Fibroblast of lung (primary cell): ENCODE measurements around the gene RPS24. TPM values are rescaled to one million over a fixed set of nuclear protein-coding genes. Genes with fewer than 3 reads are reported as not detected.

Experiments
- DNase-seq, 2 donors: peaks; one replicate each; pipeline versions ENCODE4 v3.0.0 to v3.0.0-alpha.2; 2010; ENCODE audit warnings: low read depth in 2 of 2
- H2AFZ ChIP-seq: 2 replicates; pipeline ENCODE4 v1.5.1; 2012; ENCODE audit warnings: low read length, control low read depth, inconsistent platforms
- H3K27ac ChIP-seq: 2 replicates; pipeline ENCODE4 v1.5.1; 2011; ENCODE audit warnings: low read length, control low read depth; ENCODE audit not compliant: insufficient read depth
- H3K27me3 ChIP-seq: 2 replicates; pipeline ENCODE4 v1.5.1; 2011; ENCODE audit warnings: mild to moderate bottlenecking, low read length; ENCODE audit not compliant: control insufficient read depth, insufficient read depth
- H3K36me3 ChIP-seq: 2 replicates; pipeline ENCODE4 v1.5.1; 2011; ENCODE audit warnings: low read length; ENCODE audit not compliant: control insufficient read depth, insufficient read depth
- H3K4me1 ChIP-seq: 2 replicates; pipeline ENCODE4 v1.5.1; 2011; ENCODE audit warnings: low read length; ENCODE audit not compliant: control insufficient read depth, insufficient read depth; ENCODE audit errors: extremely low read depth
- H3K4me2 ChIP-seq: 2 replicates; pipeline ENCODE4 v1.5.1; 2011; ENCODE audit warnings: low read length, control low read depth; ENCODE audit not compliant: insufficient read depth; ENCODE audit errors: extremely low read depth
- H3K4me3 ChIP-seq, 4 experiments: fragments of 200-600 bp in 1 of 4; sonication (generic) in 1 of 4; replicated peaks in 1 of 4; 2 replicates each; pipeline ENCODE4 v1.5.1; 2011 to 2016; ENCODE audit warnings: low read length in 4 of 4, low read depth in 3 of 4, mild to moderate bottlenecking in 3 of 4, control low read depth in 2 of 4, inconsistent platforms in 1 of 4, mixed read lengths in 1 of 4; ENCODE audit not compliant: insufficient read depth in 1 of 4; ENCODE audit errors: control extremely low read depth in 1 of 4
- H3K79me2 ChIP-seq: 2 replicates; pipeline ENCODE4 v1.5.1; 2012; ENCODE audit warnings: mild to moderate bottlenecking, low read length, inconsistent platforms; ENCODE audit not compliant: control insufficient read depth, insufficient read depth
- H3K9ac ChIP-seq: 2 replicates; pipeline ENCODE4 v1.5.1; 2011; ENCODE audit warnings: mild to moderate bottlenecking, low read length, control low read depth; ENCODE audit not compliant: insufficient read depth
- H3K9me3 ChIP-seq: 2 replicates; pipeline ENCODE4 v1.5.1; 2012; ENCODE audit warnings: low read depth, low read length; ENCODE audit not compliant: control insufficient read depth, insufficient read depth
- H4K20me1 ChIP-seq: 2 replicates; pipeline ENCODE4 v1.5.1; 2011; ENCODE audit warnings: low read length; ENCODE audit not compliant: control insufficient read depth, insufficient read depth; ENCODE audit errors: extremely low read depth
- EZH2 ChIP-seq: IDR thresholded peaks from 2 replicates; pipeline ENCODE4 v1.5.1; 2012; ENCODE audit warnings: low read length, control low read depth, mild to moderate bottlenecking; ENCODE audit errors: missing control alignments
- polyA plus RNA-seq, 2 donors: library from polyadenylated mRNA; depleted of rRNA in 1 of 2; stranded (reverse) in 1 of 2; unstranded in 1 of 2; fragments of >200 nt; gene quantifications; 2 replicates each; pipeline ENCODE4 v1.2.1, GENCODE V29; 2011 to 2012; ENCODE audit warnings: missing spikeins in 1 of 2
- total RNA-seq: library from RNA; depleted of rRNA; stranded (reverse); fragments of >200 nt; gene quantifications from 2 replicates; pipeline ENCODE4 v1.2.1, GENCODE V29; 2014
- TF ChIP-seq, protein P1 (sequence below), 2 donors: IDR thresholded peaks in 1 of 2; conservative IDR thresholded peaks in 1 of 2; 1 replicate in 1 of 2; 2 replicates in 1 of 2; pipeline ENCODE4 v1.5.1; 2011 to 2012; ENCODE audit warnings: low read length in 2 of 2, control low read depth in 1 of 2, inconsistent platforms in 1 of 2, low read depth in 1 of 2, mild to moderate bottlenecking in 1 of 2

RPS24 gene
- total and polyA plus RNA-seq, 2 donors (not counting 1 experiment from before 2014, with no cell fraction given), result 1,917 to 4,192 TPM

DNA sequence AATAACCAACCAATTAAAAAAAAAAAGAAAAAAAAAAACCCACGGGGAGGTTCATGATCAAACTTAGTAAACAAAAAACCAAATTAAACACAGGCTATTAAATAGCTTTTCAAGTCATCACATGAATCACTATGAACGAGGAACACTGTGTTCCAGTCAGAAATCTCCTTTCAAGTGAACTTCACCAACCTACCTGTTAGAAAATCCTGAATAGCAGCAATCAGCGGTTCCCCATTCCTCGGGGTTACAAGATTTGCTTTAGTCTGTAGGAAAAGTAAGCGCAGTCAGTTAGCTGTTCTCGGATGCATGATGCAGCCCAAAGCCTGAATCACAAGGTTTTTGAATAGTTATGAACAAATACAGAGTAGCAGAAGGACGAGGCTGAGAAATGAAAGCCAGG lies 23.4 kb upstream of the RPS24 start:
- Histone ChIP-seq H3K4me3 (no peak overlapping the region), H4K20me1 (no peaks in the 10 kb centered on the region), H3K9ac (no peak overlapping the region), H3K9me3 (no peaks in the 10 kb centered on the region), H3K4me1 (no peaks in the 10 kb centered on the region), H3K79me2 (no peaks in the 10 kb centered on the region), H3K27ac (no peak overlapping the region), H3K4me2 (no peak overlapping the region), H3K36me3 (peaks cover 8% of the 10 kb centered on the region), H3K27me3 (no peaks in the 10 kb centered on the region), H2AFZ (no peak overlapping the region)
- DNase-seq, result no peak
- TF ChIP-seq EZH2, result no peak
- TF ChIP-seq, protein P1, sequence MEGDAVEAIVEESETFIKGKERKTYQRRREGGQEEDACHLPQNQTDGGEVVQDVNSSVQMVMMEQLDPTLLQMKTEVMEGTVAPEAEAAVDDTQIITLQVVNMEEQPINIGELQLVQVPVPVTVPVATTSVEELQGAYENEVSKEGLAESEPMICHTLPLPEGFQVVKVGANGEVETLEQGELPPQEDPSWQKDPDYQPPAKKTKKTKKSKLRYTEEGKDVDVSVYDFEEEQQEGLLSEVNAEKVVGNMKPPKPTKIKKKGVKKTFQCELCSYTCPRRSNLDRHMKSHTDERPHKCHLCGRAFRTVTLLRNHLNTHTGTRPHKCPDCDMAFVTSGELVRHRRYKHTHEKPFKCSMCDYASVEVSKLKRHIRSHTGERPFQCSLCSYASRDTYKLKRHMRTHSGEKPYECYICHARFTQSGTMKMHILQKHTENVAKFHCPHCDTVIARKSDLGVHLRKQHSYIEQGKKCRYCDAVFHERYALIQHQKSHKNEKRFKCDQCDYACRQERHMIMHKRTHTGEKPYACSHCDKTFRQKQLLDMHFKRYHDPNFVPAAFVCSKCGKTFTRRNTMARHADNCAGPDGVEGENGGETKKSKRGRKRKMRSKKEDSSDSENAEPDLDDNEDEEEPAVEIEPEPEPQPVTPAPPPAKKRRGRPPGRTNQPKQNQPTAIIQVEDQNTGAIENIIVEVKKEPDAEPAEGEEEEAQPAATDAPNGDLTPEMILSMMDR (conservative IDR thresholded peaks at IDR 0.05 in 1 of 2, IDR thresholded peaks at IDR 0.05 in 1 of 2; ENCODE audit: low read depth in 1 of 2, low read length in 2 of 2), result no peak

DNA sequence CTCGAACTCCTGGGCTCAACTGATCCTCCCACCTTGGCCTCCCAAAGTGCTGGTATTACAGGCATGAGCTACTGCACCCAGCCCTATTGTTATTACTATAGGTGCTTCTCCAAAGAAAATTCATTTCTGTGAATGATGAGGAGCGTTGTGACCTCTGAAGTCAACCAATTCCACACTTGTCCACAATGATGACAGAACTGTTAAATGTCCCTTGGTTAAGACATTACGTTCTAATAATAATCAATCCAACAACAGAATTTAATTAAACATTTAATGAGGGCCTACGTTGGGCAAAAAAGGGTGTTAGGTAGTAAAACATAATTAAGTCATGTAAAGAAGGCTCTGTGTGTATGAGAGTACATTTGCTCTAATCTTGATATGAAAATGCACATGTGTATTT lies 22.6 kb upstream of the RPS24 start:
- Histone ChIP-seq H3K9ac (no peak overlapping the region), H3K9me3 (no peaks in the 10 kb centered on the region), H4K20me1 (no peaks in the 10 kb centered on the region), H3K4me3 (no peak overlapping the region), H3K4me2 (no peak overlapping the region), H3K79me2 (no peaks in the 10 kb centered on the region), H3K4me1 (no peaks in the 10 kb centered on the region), H2AFZ (no peak overlapping the region), H3K36me3 (peaks cover 7% of the 10 kb centered on the region), H3K27ac (no peak overlapping the region), H3K27me3 (no peaks in the 10 kb centered on the region)
- TF ChIP-seq, protein P1 (conservative IDR thresholded peaks at IDR 0.05 in 1 of 2, IDR thresholded peaks at IDR 0.05 in 1 of 2; ENCODE audit: low read depth in 1 of 2, low read length in 2 of 2), result no peak
- TF ChIP-seq EZH2, result no peak
- DNase-seq, result no peak

DNA sequence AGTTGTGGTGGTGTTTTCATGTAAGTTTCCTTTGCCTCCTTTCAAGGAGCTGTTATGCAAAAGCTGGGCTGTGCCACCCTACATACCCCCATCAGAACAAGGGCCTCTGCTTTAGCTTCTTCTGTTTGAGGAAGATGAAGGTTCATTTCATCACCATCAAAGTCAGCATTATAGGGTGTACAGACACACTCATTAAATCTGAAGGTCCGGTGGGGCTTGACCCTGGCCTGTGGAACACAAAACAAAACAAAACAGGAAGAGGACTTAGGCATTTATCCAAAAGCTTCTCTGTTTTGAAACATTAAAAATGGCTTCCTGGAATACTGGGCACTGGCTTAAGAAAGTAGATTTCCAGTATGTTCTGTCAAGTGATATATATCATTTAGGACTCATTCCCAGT lies 20.1 kb upstream of the RPS24 start:
- Histone ChIP-seq H3K4me2 (no peak overlapping the region), H2AFZ (no peak overlapping the region), H3K36me3 (peaks cover 5% of the 10 kb centered on the region), H3K4me1 (no peaks in the 10 kb centered on the region), H4K20me1 (no peaks in the 10 kb centered on the region), H3K79me2 (no peaks in the 10 kb centered on the region), H3K9me3 (no peaks in the 10 kb centered on the region), H3K27ac (no peak overlapping the region), H3K4me3 (no peak overlapping the region), H3K27me3 (no peaks in the 10 kb centered on the region), H3K9ac (no peak overlapping the region)
- TF ChIP-seq, protein P1 (conservative IDR thresholded peaks at IDR 0.05 in 1 of 2, IDR thresholded peaks at IDR 0.05 in 1 of 2; ENCODE audit: low read depth in 1 of 2, low read length in 2 of 2), result no peak
- no peak for TF ChIP-seq EZH2
- no peak for DNase-seq
